Ishikawa (cell line): ENCODE results near the gene LPGAT1.

Source experiments
- CEBPB ChIP-seq: IDR thresholded peaks from 2 replicates; pipeline ENCODE4 v1.6.1; 2012
- CREB1 ChIP-seq: IDR thresholded peaks from 2 replicates; pipeline ENCODE4 v1.6.1; 2012; ENCODE audit warnings: low read depth
- EGR1 ChIP-seq: IDR thresholded peaks from 2 replicates; pipeline ENCODE4 v1.6.1; 2012
- EP300 ChIP-seq: IDR thresholded peaks from 2 replicates; pipeline ENCODE4 v1.6.1; 2012; ENCODE audit warnings: borderline replicate concordance
- FOXM1 ChIP-seq: IDR thresholded peaks from 2 replicates; pipeline ENCODE4 v1.6.1; 2012; ENCODE audit warnings: low read depth, borderline replicate concordance
- MAX ChIP-seq: IDR thresholded peaks from 2 replicates; pipeline ENCODE4 v1.6.1; 2012
- NFIC ChIP-seq: IDR thresholded peaks from 2 replicates; pipeline ENCODE4 v1.6.1; 2012
- RAD21 ChIP-seq: IDR thresholded peaks from 2 replicates; pipeline ENCODE4 v1.6.1; 2012; ENCODE audit warnings: low read depth
- REST ChIP-seq: IDR thresholded peaks from 2 replicates; pipeline ENCODE4 v1.6.1; 2012; ENCODE audit warnings: low read depth, mild to moderate bottlenecking
- TAF1 ChIP-seq: IDR thresholded peaks from 2 replicates; pipeline ENCODE4 v1.6.1; 2012; ENCODE audit warnings: low read depth, mild to moderate bottlenecking
- TCF12 ChIP-seq: IDR thresholded peaks from 2 replicates; pipeline ENCODE4 v1.6.1; 2012; ENCODE audit warnings: low read depth
- TEAD4 ChIP-seq: IDR thresholded peaks from 2 replicates; pipeline ENCODE4 v1.6.1; 2012
- USF1 ChIP-seq: IDR thresholded peaks from 2 replicates; pipeline ENCODE4 v1.6.1; 2012
- YY1 ChIP-seq: IDR thresholded peaks from 2 replicates; pipeline ENCODE4 v1.6.1; 2012; ENCODE audit warnings: low read depth
- ZBTB7A ChIP-seq: IDR thresholded peaks from 2 replicates; pipeline ENCODE4 v1.6.1; 2012; ENCODE audit warnings: low read depth

The LPGAT1 gene

GRCh38 chr1:211730347-211730746, 100.2 kb downstream of the LPGAT1 start:
- no peak for TF ChIP-seq REST

- TF ChIP-seq EGR1, result no peak
- no peak for TF ChIP-seq FOXM1
- no peak for TF ChIP-seq TAF1
- no peak for TF ChIP-seq CEBPB
- TF ChIP-seq YY1, result no peak
- no peak for TF ChIP-seq NFIC
These were observed 101.3 kb downstream of the LPGAT1 start for GRCh38 chr1:211729238-211729637.

- TF ChIP-seq USF1, result 0 out of 2 replicates have a peak, but pooled peaks have one; percentile 34
- TF ChIP-seq TEAD4, result no peak
- TF ChIP-seq TCF12, result no peak
These were observed 104.0 kb downstream of the LPGAT1 start for GRCh38 chr1:211726467-211726995.

GRCh38 chr1:211724687-211725196, 105.8 kb downstream of the LPGAT1 start:
- TF ChIP-seq YY1 (no peak), EP300 (0 out of 2 replicates have a peak, but pooled peaks have one; percentile 25)

- TF ChIP-seq RAD21 (no peak), YY1 (no peak), USF1 (no peak), EGR1 (no peak), EP300 (no peak), REST (no peak), TEAD4 (no peak), TCF12 (no peak), FOXM1 (no peak), CREB1 (no peak), CEBPB (no peak), NFIC (no peak), ZBTB7A (no peak), MAX (no peak), TAF1 (no peak)
These were observed 107.3 kb downstream of the LPGAT1 start for GRCh38 chr1:211723273-211723672.

GRCh38 chr1:211722277-211723175, 108.0 kb downstream of the LPGAT1 start:
- TF ChIP-seq CREB1, result no peak
- TF ChIP-seq MAX, result no peak
- TF ChIP-seq NFIC, result no peak
- no peak for TF ChIP-seq FOXM1
- no peak for TF ChIP-seq ZBTB7A
- TF ChIP-seq TAF1, result no peak
- TF ChIP-seq TEAD4, result no peak
- no peak for TF ChIP-seq REST
- TF ChIP-seq USF1, result no peak
- TF ChIP-seq TCF12, result no peak
- TF ChIP-seq EP300, result no peak
- no peak for TF ChIP-seq EGR1
- TF ChIP-seq RAD21, result no peak
- no peak for TF ChIP-seq CEBPB
- no peak for TF ChIP-seq YY1
